HepG2 (cell line): ENCODE data around the gene P3H3. TPM values are rescaled to one million over a fixed set of nuclear protein-coding genes. Genes with fewer than 3 reads are reported as not detected.

Source experiments
- ATF7-NPFF ChIP-seq: sonication (generic); formaldehyde crosslinking; IDR thresholded peaks from 2 replicates; pipeline ENCODE4 v1.8.1; 2023; ENCODE audit warnings: mild to moderate bottlenecking, low read depth, missing genetic modification reagents, moderate library complexity
- ATRX ChIP-seq: sonication (generic); formaldehyde crosslinking; IDR thresholded peaks from 2 replicates; pipeline ENCODE4 v1.4.0; 2020; ENCODE audit warnings: missing genetic modification reagents, borderline replicate concordance
- CEBPB ChIP-seq: IDR thresholded peaks from 2 replicates; pipeline ENCODE4 v1.6.1; 2011; ENCODE audit warnings: low read depth, low read length, improper control_type of control experiment, borderline replicate concordance
- KDM4B ChIP-seq: sonication (generic); formaldehyde crosslinking; IDR thresholded peaks from 2 replicates; pipeline ENCODE4 v1.4.0; 2020; ENCODE audit warnings: missing genetic modification reagents
- MXD4 ChIP-seq: IDR thresholded peaks from 2 replicates; pipeline ENCODE4 v1.6.1; 2016; ENCODE audit warnings: mild to moderate bottlenecking, missing biosample characterization, missing genetic modification reagents
- RFXANK ChIP-seq: IDR thresholded peaks from 2 replicates; pipeline ENCODE4 v1.6.1; 2016
- SALL1 ChIP-seq: sonication (generic); formaldehyde crosslinking; IDR thresholded peaks from 2 replicates; pipeline ENCODE4 v1.8.0; 2022; ENCODE audit warnings: mild to moderate bottlenecking, missing genetic modification reagents
- TBL1XR1 ChIP-seq: fragments of 150-350 bp; IDR thresholded peaks from 2 replicates; pipeline ENCODE4 v1.6.1; 2014; ENCODE audit warnings: borderline replicate concordance, low read length; ENCODE audit not compliant: partially characterized antibody
- YEATS2 ChIP-seq: sonication (generic); formaldehyde crosslinking; IDR thresholded peaks from 2 replicates; pipeline ENCODE4 v1.4.0; 2020; ENCODE audit warnings: missing genetic modification reagents, borderline replicate concordance
- ZNF121 ChIP-seq: sonication (generic); formaldehyde crosslinking; IDR thresholded peaks from 2 replicates; pipeline ENCODE4 v1.5.0; 2020; ENCODE audit warnings: mild to moderate bottlenecking, missing genetic modification reagents
- ZNF331 ChIP-seq: sonication (generic); formaldehyde crosslinking; IDR thresholded peaks from 2 replicates; pipeline ENCODE4 v1.4.0; 2020; ENCODE audit warnings: missing genetic modification reagents
- polyA plus RNA-seq, 8 experiments: library from polyadenylated mRNA; depleted of rRNA in 3 of 8; stranded (reverse) in 7 of 8; unstranded in 1 of 8; fragments of >200 nt; fragmentation: Illumina TruSeq in 4 of 8; extraction: Trizol in 4 of 8; gene quantifications; 2 replicates each; pipeline versions ENCODE4 v1.2.1 to v1.2.3, GENCODE V29; 2011 to 2016; ENCODE audit warnings: low read depth in 4 of 8, missing spikeins in 1 of 8, mixed read lengths in 1 of 8; ENCODE audit not compliant: insufficient read depth in 1 of 8
- total RNA-seq, 5 experiments: library from RNA; depleted of rRNA; stranded (reverse); fragments of >200 nt; fragmentation: Illumina TruSeq; extraction: Trizol; gene quantifications; 2 replicates each; pipeline ENCODE4 v1.2.3, GENCODE V29; 2016; ENCODE audit warnings: low read depth in 1 of 5
- TF ChIP-seq, protein P1 (sequence below): sonication (generic); formaldehyde crosslinking; IDR thresholded peaks from 2 replicates; pipeline ENCODE4 v1.4.0; 2020; ENCODE audit warnings: mild to moderate bottlenecking, missing genetic modification reagents
- TF ChIP-seq, protein P2 (sequence below): sonication (generic); formaldehyde crosslinking; IDR thresholded peaks from 2 replicates; pipeline ENCODE4 v1.4.0; 2020; ENCODE audit warnings: missing genetic modification reagents
- TF ChIP-seq, protein P3 (sequence below): sonication (generic); formaldehyde crosslinking; IDR thresholded peaks from 2 replicates; pipeline ENCODE4 v1.4.0; 2020; ENCODE audit warnings: low read depth, mild to moderate bottlenecking, missing genetic modification reagents
- TF ChIP-seq, protein P4 (sequence below): sonication (generic); formaldehyde crosslinking; IDR thresholded peaks from 2 replicates; pipeline ENCODE4 v1.8.0; 2022; ENCODE audit warnings: missing genetic modification reagents, mild to moderate bottlenecking, inconsistent platforms, borderline replicate concordance
- TF ChIP-seq, protein P5 (sequence below): sonication (generic); formaldehyde crosslinking; IDR thresholded peaks from 2 replicates; pipeline ENCODE4 v1.4.0; 2020; ENCODE audit warnings: mild to moderate bottlenecking, missing genetic modification reagents
- TF ChIP-seq, protein P6 (sequence below): IDR thresholded peaks from 2 replicates; pipeline ENCODE4 v1.6.1; 2016; ENCODE audit warnings: mild to moderate bottlenecking

The P3H3 gene
- total and polyA plus RNA-seq, 2 of the 13 experiments (the other 11 are each of a cell fraction or from before 2014, with no cell fraction given) = 20.1 to 20.5 TPM

DNA sequence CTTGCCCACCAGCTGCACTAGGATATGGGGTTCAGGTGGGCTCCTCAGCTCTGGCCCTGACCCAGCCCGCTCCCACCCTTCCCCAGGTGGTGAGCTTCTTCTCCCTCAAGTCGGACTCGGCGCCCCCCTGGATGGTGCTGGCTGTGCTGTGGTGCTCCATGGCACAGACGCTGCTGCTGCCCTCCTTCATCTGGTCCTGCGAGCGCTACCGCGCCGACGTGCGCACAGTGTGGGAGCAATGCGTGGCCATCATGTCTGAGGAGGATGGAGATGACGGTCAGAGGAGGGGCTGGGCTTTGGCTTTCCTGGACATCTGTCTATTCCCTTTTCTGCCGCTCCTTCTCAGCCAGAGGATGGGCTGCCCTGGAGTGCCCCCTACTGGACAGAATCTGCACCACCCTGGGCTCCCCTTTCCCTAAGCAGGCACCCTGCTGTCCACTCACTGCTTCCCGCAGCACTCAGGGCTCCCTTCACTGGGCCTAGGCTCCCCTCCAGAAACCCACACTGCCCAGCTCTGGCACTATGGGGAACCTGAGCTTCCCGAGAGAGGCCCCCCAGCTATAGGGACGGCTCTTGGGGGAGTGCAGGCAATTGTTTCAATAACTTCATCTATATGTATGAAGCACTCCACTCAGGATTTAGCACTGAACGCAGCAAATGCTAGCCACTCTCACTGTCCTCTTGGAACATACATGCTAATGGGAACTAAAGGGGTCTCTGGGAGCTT is 2.6 kb upstream of the P3H3 start (continued):
- TF ChIP-seq, protein P1, sequence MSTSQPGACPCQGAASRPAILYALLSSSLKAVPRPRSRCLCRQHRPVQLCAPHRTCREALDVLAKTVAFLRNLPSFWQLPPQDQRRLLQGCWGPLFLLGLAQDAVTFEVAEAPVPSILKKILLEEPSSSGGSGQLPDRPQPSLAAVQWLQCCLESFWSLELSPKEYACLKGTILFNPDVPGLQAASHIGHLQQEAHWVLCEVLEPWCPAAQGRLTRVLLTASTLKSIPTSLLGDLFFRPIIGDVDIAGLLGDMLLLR = no peak
- TF ChIP-seq CEBPB = no peak
- TF ChIP-seq, protein P2, sequence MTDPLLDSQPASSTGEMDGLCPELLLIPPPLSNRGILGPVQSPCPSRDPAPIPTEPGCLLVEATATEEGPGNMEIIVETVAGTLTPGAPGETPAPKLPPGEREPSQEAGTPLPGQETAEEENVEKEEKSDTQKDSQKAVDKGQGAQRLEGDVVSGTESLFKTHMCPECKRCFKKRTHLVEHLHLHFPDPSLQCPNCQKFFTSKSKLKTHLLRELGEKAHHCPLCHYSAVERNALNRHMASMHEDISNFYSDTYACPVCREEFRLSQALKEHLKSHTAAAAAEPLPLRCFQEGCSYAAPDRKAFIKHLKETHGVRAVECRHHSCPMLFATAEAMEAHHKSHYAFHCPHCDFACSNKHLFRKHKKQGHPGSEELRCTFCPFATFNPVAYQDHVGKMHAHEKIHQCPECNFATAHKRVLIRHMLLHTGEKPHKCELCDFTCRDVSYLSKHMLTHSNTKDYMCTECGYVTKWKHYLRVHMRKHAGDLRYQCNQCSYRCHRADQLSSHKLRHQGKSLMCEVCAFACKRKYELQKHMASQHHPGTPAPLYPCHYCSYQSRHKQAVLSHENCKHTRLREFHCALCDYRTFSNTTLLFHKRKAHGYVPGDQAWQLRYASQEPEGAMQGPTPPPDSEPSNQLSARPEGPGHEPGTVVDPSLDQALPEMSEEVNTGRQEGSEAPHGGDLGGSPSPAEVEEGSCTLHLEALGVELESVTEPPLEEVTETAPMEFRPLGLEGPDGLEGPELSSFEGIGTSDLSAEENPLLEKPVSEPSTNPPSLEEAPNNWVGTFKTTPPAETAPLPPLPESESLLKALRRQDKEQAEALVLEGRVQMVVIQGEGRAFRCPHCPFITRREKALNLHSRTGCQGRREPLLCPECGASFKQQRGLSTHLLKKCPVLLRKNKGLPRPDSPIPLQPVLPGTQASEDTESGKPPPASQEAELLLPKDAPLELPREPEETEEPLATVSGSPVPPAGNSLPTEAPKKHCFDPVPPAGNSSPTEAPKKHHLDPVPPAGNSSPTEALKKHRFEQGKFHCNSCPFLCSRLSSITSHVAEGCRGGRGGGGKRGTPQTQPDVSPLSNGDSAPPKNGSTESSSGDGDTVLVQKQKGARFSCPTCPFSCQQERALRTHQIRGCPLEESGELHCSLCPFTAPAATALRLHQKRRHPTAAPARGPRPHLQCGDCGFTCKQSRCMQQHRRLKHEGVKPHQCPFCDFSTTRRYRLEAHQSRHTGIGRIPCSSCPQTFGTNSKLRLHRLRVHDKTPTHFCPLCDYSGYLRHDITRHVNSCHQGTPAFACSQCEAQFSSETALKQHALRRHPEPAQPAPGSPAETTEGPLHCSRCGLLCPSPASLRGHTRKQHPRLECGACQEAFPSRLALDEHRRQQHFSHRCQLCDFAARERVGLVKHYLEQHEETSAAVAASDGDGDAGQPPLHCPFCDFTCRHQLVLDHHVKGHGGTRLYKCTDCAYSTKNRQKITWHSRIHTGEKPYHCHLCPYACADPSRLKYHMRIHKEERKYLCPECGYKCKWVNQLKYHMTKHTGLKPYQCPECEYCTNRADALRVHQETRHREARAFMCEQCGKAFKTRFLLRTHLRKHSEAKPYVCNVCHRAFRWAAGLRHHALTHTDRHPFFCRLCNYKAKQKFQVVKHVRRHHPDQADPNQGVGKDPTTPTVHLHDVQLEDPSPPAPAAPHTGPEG (CRISPR knock-in tag) = no peak
- TF ChIP-seq, protein P3, sequence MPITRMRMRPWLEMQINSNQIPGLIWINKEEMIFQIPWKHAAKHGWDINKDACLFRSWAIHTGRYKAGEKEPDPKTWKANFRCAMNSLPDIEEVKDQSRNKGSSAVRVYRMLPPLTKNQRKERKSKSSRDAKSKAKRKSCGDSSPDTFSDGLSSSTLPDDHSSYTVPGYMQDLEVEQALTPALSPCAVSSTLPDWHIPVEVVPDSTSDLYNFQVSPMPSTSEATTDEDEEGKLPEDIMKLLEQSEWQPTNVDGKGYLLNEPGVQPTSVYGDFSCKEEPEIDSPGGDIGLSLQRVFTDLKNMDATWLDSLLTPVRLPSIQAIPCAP (CRISPR knock-in tag) = no peak
- TF ChIP-seq, protein P4, sequence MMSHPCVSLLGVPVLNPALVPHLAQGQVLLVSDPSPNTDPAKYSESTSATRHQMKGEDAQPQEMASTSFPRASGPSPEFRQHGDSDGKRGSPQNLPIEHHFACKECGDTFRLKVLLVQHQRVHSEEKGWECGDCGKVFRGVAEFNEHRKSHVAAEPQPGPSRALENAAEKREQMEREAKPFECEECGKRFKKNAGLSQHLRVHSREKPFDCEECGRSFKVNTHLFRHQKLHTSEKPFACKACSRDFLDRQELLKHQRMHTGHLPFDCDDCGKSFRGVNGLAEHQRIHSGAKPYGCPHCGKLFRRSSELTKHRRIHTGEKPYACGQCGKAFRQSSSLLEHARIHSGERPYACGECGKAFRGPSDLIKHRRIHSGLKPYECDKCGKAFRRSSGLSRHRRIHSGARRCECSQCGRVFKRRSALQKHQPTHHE (CRISPR knock-in tag) = no peak
- TF ChIP-seq ZNF331 = no peak
- TF ChIP-seq MXD4 (CRISPR knock-in tag) = no peak
- no peak for TF ChIP-seq YEATS2 (CRISPR knock-in tag)
- TF ChIP-seq, protein P5, sequence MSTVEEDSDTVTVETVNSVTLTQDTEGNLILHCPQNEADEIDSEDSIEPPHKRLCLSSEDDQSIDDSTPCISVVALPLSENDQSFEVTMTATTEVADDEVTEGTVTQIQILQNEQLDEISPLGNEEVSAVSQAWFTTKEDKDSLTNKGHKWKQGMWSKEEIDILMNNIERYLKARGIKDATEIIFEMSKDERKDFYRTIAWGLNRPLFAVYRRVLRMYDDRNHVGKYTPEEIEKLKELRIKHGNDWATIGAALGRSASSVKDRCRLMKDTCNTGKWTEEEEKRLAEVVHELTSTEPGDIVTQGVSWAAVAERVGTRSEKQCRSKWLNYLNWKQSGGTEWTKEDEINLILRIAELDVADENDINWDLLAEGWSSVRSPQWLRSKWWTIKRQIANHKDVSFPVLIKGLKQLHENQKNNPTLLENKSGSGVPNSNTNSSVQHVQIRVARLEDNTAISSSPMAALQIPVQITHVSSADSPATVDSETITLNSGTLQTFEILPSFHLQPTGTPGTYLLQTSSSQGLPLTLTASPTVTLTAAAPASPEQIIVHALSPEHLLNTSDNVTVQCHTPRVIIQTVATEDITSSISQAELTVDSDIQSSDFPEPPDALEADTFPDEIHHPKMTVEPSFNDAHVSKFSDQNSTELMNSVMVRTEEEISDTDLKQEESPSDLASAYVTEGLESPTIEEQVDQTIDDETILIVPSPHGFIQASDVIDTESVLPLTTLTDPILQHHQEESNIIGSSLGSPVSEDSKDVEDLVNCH = no peak
- TF ChIP-seq ATF7-NPFF = no peak
- TF ChIP-seq ZNF121 (CRISPR knock-in tag) = no peak
- no peak for TF ChIP-seq KDM4B (CRISPR knock-in tag)
- TF ChIP-seq SALL1 (CRISPR knock-in tag) = peak; percentile 39; the same call in 1 of the 2 replicates
- no peak for TF ChIP-seq ATRX
- no peak for TF ChIP-seq RFXANK
- TF ChIP-seq, protein P6, sequence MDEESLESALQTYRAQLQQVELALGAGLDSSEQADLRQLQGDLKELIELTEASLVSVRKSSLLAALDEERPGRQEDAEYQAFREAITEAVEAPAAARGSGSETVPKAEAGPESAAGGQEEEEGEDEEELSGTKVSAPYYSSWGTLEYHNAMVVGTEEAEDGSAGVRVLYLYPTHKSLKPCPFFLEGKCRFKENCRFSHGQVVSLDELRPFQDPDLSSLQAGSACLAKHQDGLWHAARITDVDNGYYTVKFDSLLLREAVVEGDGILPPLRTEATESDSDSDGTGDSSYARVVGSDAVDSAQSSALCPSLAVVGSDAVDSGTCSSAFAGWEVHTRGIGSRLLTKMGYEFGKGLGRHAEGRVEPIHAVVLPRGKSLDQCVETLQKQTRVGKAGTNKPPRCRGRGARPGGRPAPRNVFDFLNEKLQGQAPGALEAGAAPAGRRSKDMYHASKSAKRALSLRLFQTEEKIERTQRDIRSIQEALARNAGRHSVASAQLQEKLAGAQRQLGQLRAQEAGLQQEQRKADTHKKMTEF = no peak
- no peak for TF ChIP-seq TBL1XR1
